GOT3 (cell line): Measurements from ENCODE around the gene PGAM2.

Source experiments
- DNase-seq: peaks from one replicate; lab custom pipeline; 2025; ENCODE audit warnings: mixed read lengths; lab: John Stamatoyannopoulos, UW

PGAM2 gene

GRCh38 chr7:44082541-44083207, 17.3 kb upstream of the PGAM2 start:
- peak; percentile 98 for DNase-seq

- no peak for DNase-seq
Observed at GRCh38 chr7:44081266-44081748, 15.9 kb upstream of the PGAM2 start.

- DNase-seq, result no peak
Observed at GRCh38 chr7:44080686-44081265, 15.4 kb upstream of the PGAM2 start.

- no peak for DNase-seq
Observed at GRCh38 chr7:44080118-44080517, 14.8 kb upstream of the PGAM2 start.

GRCh38 chr7:44079331-44080021, 14.1 kb upstream of the PGAM2 start:
- DNase-seq, result no peak

- DNase-seq, result no peak
Observed at GRCh38 chr7:44078521-44078920, 13.2 kb upstream of the PGAM2 start.

GRCh38 chr7:44077681-44078091, 12.3 kb upstream of the PGAM2 start:
- no peak for DNase-seq

- no peak for DNase-seq
Observed at GRCh38 chr7:44077061-44077460, 11.7 kb upstream of the PGAM2 start.

- no peak for DNase-seq
Observed at GRCh38 chr7:44076101-44076895, 10.9 kb upstream of the PGAM2 start.

GRCh38 chr7:44075296-44076075, 10.1 kb upstream of the PGAM2 start:
- no peak for DNase-seq

- no peak for DNase-seq
Observed at GRCh38 chr7:44074349-44074695, 9.0 kb upstream of the PGAM2 start.

GRCh38 chr7:44073664-44074348, 8.4 kb upstream of the PGAM2 start:
- DNase-seq, result no peak

- DNase-seq, result peak; percentile 37
Observed at GRCh38 chr7:44072364-44073231, 7.2 kb upstream of the PGAM2 start.

- DNase-seq, result no peak
Observed at GRCh38 chr7:44071726-44072363, 6.5 kb upstream of the PGAM2 start.

- DNase-seq, result no peak
Observed at GRCh38 chr7:44068054-44068453, 2.7 kb upstream of the PGAM2 start.

- DNase-seq, result no peak
Observed at GRCh38 chr7:44067064-44067951, 1.9 kb upstream of the PGAM2 start.

- DNase-seq, result no peak
Observed at GRCh38 chr7:44066494-44067063, 1.2 kb upstream of the PGAM2 start.

- DNase-seq, result no peak
Observed at GRCh38 chr7:44066111-44066460, 719 bp upstream of the PGAM2 start.
